GM21423 (cell line): ENCODE data around the gene SPRED1.
"Not testable (repeated sequence)": the region's sequence is repeated elsewhere in the genome, so short reads cannot be mapped to it uniquely, and the experiment has no call there.

Experiments used
- ATAC-seq: cut with Tn5 transposase; IDR thresholded peaks from one replicate; pipeline ENCODE4 v1.9.1; 2021; ENCODE audit warnings: mild to moderate bottlenecking, moderate library complexity; ENCODE audit not compliant: unreplicated experiment

Gene SPRED1

GRCh38 chr15:38229705-38230310 is 22.8 kb upstream of the SPRED1 start:
- no peak for ATAC-seq

DNA sequence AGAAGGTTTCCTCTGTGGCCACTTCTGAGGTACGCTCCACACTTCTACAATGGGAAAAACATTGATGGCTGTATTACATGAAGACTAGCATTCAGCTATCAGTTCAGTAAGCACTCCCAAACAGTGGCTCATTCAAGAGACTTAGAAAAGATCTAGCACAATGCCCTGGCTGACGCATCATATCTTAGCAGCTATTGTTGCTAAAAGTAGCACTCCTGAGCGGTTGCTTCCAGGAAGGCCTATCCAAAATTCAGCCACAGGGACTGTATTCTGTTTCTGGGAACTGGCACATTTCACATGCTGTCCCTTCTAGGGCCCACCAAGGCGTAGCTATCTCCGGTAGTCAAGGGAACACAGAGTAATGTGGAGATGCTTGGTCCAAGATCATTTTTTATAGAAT is 21.2 kb upstream of the SPRED1 start:
- ATAC-seq = no peak

DNA sequence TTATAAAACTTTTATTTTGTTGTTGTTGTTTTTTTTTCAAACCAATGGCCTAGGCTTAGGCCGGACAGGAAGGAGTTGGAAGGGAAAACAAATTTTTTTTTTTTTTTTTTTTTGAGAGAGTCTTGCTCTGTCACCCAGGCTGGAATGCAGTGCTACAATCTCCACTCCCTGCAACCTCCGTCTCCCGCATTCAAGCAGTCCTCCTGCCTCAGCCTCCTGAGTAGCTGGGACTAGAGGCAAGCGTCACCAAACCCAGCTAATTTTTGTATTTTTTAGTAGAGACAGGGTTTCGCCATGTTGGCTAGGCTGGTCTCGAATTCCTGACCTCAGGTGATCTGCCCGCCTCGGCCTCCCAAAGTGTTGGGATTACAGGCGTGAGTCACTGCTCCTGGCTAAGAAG is 15.6 kb upstream of the SPRED1 start:
- not testable (repeated sequence) for ATAC-seq

DNA sequence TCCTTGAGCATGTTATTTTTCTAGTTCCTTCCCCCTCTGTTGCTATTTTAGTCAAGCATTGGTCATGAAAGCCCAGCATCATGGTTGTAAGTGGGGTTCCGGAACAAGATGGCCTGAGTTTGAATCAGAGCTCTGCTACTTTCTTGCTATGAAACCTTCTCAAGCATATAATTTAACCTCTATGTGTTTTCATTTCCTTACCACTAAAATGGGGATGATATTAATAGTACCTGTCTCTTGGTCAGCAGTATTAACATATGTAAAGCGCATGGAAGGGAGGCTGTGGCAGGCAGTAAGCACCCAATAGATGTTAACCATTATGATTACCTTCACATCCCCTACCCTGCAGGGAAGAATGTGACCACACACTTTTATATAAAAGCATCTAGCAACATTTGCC is 14.3 kb upstream of the SPRED1 start:
- no peak for ATAC-seq

GRCh38 chr15:38242055-38242454 is 10.6 kb upstream of the SPRED1 start:
- peak; percentile 90 for ATAC-seq

DNA sequence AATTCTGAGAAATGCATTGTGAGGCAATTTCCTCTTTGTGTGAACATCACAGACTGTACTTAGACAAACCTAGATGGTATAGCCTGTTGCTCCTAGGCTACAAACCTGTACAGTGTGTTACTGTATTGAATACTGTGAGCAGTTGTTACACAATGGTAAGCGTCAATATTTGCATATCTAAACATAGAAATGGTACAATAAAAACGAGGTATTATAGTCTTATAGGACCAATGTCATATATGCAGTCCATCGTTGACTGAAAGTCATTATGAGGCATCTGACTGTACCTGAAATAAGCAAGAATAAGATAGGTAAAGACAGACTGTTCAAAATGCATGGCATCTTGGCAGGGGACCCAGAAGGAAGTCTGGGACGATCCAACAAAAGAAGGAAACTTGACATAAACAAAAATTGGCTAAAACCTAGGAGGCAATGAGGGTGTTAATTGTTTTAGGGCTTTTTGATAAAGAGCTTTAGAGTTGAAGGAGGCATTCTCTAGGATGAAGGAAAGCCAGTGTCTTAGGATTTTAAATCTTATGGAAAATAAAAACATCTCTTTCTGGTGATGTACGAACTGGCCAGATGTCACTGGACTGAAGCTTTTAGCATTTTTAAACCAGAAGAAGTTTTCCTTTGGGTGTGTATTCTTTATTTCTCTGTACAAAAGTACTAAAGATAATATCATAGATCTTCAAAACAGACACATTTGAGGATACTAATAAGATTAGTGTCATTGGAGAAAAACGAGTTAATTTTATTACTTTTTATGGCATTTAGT is 9.2 kb upstream of the SPRED1 start:
- ATAC-seq = no peak

DNA sequence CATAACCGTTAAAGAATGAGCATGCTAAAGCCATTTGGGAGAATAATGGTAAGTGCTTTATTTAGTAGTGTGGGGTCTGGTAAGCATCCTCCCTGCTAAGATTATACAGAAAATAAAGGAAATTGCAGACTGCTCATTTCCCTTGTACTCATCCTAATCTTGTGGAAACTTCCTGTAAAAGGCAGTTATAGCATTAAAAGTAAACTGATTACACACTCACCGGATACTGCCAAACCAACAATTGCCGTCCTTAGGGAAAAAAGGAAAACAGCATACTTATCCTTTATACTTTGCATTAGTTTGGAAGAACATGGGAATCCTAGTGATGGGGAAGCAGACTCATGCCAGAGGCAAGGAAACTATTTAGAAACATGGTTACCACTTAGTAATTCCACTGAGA is 5.3 kb upstream of the SPRED1 start:
- ATAC-seq = no peak

GRCh38 chr15:38253351-38253781 is 730 bp downstream of the SPRED1 start:
- ATAC-seq = no peak

DNA sequence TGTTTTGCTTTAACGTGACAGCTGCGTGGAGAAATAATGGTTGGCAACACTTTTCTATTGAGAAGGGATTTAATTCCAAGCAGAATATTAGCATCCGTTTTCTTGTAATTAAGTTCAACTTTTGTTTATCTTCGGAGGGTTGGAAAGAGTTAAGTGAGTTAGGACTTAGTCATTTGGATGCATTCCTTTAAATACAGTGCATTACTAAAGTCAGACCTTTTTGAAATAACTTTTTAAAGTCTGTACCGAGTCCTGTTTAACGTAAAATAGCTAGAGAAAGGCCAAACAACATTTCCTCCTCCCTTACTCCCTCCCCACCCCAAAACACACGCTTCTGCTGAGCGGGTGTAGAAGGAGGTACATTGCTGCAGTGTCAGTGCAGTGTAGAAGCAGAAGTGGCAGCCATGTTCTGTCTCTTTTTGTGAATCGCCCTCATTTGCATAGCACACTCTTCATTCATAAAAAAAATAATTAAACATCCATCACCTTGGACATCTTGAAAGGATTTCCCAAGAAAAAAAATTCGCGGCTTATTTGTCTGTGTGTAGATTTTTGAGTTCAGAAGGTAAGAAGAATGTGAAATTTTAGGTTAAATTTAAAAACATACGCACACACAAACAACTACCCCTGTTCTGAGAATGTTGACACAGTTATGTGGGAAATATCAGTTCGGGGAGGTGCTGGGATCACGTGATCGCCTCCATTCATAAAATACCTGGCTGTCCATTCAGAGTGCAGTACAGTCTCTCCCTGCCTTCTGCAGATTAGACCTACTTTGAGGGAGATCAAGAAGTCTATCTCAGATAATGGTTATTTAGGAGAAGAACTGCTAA is 1.6 kb downstream of the SPRED1 start:
- ATAC-seq = peak; percentile 50

DNA sequence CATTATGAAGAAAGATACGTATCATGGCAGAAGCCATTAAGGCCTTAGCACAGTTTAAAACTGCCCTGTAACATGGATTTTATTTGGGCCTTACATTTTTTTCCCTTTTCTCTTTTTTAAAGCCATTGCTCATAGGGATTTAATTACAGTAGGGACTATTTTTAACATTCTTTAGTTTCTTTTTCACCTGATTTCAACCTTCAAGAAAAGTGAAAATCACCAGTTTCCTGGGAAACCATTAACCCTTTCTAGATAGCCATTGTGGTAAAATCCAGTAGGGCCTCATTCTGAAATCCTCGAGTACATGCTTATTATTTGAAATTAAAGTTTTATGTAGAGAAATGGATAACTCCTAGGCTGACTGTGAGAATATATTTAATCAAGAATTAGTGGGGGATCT is 3.1 kb downstream of the SPRED1 start:
- ATAC-seq = no peak

DNA sequence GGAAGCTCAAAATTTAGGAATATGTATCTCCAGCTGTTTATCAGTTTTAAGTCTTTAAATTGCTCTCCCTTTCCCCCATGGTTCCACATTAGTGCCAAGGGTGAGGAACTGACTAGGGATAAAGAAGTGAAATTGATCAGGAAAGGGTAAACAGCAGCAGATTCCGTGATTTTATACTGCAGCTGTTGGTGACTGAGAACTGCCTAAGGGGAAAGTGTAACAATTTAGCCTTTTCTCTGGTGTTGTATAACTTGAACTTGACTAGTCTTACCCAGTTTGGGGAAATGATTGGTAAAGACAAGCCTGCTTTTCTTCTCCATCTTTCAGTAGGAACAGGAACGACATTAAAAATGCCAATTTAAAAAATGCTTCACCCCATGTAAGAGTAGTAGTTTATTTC is 5.0 kb downstream of the SPRED1 start:
- ATAC-seq = no peak

DNA sequence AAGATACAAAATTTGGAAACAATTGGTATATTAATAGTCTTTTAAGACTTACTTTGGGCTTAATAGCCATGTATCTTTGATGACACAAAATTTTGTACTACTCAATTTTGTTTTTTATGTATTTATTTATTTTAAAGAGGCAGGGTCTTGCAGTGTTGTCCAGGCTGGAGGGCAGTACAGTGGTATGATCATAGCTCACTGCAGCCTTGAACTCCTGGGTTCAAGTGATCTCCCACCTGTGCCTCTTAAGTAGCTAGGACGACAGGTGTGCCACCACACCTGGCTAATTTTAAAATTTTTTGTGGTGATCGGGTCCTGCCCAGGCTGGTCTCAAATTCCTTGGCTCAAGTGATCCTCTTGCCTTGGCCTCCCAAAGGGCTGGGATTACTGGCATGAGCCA is 6.5 kb downstream of the SPRED1 start:
- no peak for ATAC-seq

GRCh38 chr15:38260077-38260476 is 7.4 kb downstream of the SPRED1 start:
- ATAC-seq = no peak

DNA sequence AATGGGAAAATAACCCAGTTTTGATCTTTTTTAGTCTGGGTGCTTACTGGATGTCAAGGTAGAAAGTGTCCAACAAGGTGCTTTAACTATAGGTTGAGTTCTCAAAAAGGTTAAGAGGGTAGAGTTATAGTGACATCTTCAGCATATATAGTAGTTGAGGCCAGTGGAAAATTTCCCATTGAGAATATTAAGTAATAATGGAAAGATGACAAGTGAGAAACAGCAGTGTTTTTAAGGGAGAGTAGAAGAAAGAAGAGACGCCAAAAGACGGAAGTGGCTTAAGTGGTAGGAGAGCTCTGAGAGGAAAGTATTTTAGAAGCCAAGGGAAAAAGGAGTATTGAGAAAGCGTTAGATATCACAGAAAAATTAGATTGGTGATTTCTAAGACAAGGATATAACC is 10.6 kb downstream of the SPRED1 start:
- ATAC-seq = no peak

- no peak for ATAC-seq
Measured at GRCh38 chr15:38263996-38264395, 11.4 kb downstream of the SPRED1 start.

DNA sequence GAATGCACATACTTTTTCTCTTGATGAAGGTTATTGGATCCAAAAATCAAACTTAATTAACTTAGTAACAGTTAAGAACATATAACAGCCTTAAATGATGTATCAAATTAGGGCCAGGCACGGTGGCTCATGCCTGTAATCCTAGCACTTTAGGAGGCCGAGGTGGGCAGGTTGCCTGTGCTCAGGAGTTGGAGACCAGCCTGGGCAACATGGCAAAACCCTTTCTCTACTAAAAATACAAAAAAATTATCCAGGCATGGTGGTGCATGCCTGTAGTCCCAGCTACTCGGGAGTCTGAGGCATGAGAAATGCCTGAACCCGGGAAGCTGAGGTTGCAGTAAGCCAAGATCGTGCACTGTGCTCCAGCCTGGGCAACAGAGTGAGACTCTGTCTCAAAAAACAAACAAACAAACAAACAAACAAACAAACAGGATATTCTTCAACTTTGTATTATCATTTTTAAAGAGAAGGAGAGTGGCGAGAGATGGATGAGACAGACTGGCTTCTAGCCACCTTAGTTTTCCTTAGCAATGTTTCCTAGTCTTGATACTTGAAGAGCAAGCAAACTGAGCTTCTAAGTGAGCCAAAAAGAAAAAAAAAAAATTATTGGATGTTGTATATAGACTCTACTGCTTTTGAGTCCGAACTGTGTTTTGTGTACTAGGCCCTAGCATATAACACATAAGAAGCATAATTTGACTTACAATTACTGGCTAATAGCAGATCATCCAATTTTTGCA is 13.8 kb downstream of the SPRED1 start:
- no peak for ATAC-seq

- ATAC-seq = no peak
Measured at GRCh38 chr15:38267421-38268022, 14.9 kb downstream of the SPRED1 start.

DNA sequence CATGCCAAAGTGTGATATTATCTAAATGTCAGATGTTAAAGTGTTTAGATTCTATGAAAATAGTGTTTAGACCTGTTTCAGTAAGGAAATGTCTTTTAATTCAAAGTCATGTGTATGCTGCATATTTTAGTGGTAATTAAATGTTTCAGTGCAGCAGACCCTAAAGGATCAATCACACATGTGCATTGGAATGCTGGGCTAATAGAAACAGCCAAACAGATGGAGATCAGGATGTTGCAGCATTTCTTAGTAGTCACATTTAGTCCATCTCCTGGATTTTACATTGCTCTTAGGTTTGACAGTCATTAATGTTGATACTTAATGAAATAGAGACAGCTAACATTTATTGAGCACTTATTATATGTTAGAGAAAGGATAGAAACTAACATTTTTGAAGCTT is 18.5 kb downstream of the SPRED1 start:
- no peak for ATAC-seq

DNA sequence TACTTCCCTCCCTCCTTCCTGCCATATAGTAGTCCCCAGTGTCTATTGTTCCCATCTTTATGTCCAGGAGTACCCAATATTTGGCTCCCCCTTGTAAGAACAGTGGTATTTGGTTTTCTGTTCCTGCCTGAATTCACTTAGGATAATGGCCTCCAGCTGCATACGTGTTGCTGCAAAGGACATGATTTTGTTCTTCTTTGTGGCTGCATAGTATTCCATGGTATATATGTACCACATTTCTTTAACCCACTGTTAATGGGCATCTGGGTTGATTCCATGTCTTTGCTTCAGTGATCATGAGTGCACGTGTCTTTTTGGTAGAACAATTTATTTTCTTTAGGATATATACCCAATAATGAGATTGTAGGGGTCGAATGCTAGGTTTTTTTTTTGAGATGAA is 19.3 kb downstream of the SPRED1 start:
- no peak for ATAC-seq

GRCh38 chr15:38272431-38272830 is 19.8 kb downstream of the SPRED1 start:
- not testable (repeated sequence) for ATAC-seq

DNA sequence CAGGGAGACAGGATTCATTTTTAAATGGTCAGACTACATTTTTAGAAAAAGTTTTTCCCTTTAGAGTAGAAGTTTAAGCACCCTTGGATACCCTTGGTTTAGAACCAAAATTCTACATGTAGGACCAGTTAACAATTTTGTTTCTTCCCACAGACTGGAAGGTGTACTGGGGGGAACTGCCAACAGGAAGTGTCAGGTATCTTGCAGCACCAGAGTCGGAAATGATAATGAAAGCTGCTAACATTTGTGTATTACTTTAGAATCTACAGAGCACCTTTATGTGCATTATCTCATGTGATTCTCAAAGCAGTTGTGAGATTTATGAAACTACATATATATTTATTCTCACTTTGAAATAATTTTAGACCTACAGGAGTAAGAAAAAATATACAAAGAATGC is 21.5 kb downstream of the SPRED1 start:
- no peak for ATAC-seq
